Right lobe of liver (tissue), 6 donors: Measurements from ENCODE around the gene SNAP47. TPM values are rescaled to one million over a fixed set of nuclear protein-coding genes. Genes with fewer than 3 reads are reported as not detected.

Source experiments
- ATAC-seq, 4 donors: fragments of 200-7000 bp; cut with Tn5 transposase; one replicate each; pipeline ENCODE4 v1.9.1; 2020; ENCODE audit warnings: mild to moderate bottlenecking in 4 of 4, moderate library complexity in 4 of 4
- DNase-seq, 3 donors: peaks; one replicate each; pipeline ENCODE4 v3.0.0-alpha.2; 2020
- H3K27ac ChIP-seq, 3 donors: fragments of 200-600 bp; one replicate each; pipeline ENCODE4 v1.8.0; 2022
- H3K27me3 ChIP-seq, 2 donors: fragments of 200-600 bp; one replicate each; pipeline ENCODE4 v1.8.0; 2022
- H3K36me3 ChIP-seq, 4 donors: fragments of 200-600 bp; sonication (generic) in 1 of 4; one replicate each; pipeline versions ENCODE4 v1.5.1 to v1.8.0; 2017 to 2022; ENCODE audit warnings: control low read depth in 1 of 4
- H3K4me1 ChIP-seq, 4 donors: fragments of 200-600 bp; sonication (generic) in 1 of 4; one replicate each; pipeline versions ENCODE4 v1.5.1 to v1.8.0; 2017 to 2022; ENCODE audit warnings: control low read depth in 1 of 4
- H3K4me3 ChIP-seq, 3 donors: fragments of 200-600 bp; one replicate each; pipeline ENCODE4 v1.8.0; 2022
- H3K9me3 ChIP-seq, 4 donors: fragments of 200-600 bp; sonication (generic) in 1 of 4; one replicate each; pipeline versions ENCODE4 v1.5.1 to v1.8.0; 2017 to 2022; ENCODE audit warnings: control low read depth in 1 of 4
- POLR2A ChIP-seq: fragments of 450-650 bp; IDR thresholded peaks from one replicate; pipeline ENCODE4 v1.6.1; 2017; ENCODE audit warnings: antibody characterized with exemption, mild to moderate bottlenecking
- WGBS: methylation state at CpG from one replicate; pipeline ENCODE4 v1.1.6; 2018; ENCODE audit warnings: low coverage, low lambda C conversion rate; ENCODE audit not compliant: insufficient coverage; ENCODE audit errors: missing lambda C conversion rate; 5-methylcytosine and 5-hydroxymethylcytosine counted together
- intact Hi-C, 2 donors: fragments of 100-400 bp; cut with DNase I; formaldehyde crosslinking; loops; one replicate each; pipeline versions ENCODE4 v1.11.2 to v1.14.1; 2022
- total RNA-seq, 6 experiments: library from RNA; depleted of rRNA in 2 of 6; stranded (reverse); fragments of >200 nt in 2 of 6; fragmentation: NEBNext Ultra II Directional in 3 of 6; extraction: Animal tissue kit (Norgen Biotek cat#: 25700) in 3 of 6; gene quantifications; one replicate each; pipeline versions ENCODE4 v1.1.0 to v1.2.4, GENCODE V29; 2016 to 2023
- TF ChIP-seq, protein P1 (sequence below), 4 donors: fragments of 200-600 bp in 3 of 4; fragments of 450-650 bp in 1 of 4; IDR thresholded peaks; one replicate each; pipeline versions ENCODE4 v1.5.1 to v1.8.0; 2016 to 2022; ENCODE audit warnings: antibody characterized with exemption in 4 of 4, mild to moderate bottlenecking in 2 of 4
- donor health status: DM: no; HTN: yes; CAD: no.
- donor health status: DM: no; HTN: no; CAD: no.
- donor health status: DM: no; HTN: no; CAD: no.
- donor health status: DM: no; HTN: yes; CAD: no.
- donor health status: DM: no; HTN: yes; CAD: no.

Gene SNAP47
- total RNA-seq, 6 experiments from 2014 or later = 15.2 to 32.5 (median 24.8) TPM

DNA sequence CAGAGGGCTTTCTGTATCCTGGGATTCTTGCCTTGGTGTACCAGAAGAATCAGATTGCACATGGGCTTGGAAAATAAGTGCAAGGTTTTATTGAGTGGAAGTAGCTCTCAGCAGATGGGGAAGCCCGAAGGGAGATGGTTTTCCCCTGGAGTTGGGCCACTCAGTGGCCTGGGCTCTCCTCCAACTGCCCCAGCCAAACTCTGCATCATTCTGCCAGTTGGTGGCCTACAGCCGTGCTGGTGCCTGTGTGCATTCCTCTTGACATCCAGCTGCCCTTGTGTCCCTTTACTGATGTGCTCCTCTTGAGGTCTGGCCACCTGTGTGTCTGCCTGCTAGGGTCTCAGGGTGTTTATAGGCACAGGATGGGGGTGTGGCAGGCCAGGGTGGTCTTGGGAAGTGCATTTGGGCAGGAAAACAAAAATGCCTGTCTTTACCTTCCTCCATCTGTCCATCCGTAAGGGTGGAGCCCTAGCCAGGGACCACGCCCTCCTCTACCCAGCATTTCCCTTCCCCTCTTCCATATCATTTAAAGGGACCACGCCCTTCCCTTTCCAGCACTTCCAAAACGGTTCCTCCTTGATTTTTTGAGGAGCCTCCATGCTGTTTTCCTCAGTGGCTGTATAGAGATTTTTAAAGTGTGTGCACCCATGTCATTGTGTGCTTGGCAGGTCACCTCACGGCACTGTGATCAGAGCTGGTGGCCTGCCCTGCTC lies 18.9 kb downstream of the SNAP47 start:
- H3K36me3 ChIP-seq = peaks cover 0 to 16% (median 0%) of the 10 kb centered on the region in 4 donors
- no peak overlapping the region for H3K4me3 ChIP-seq
- no peak overlapping the region for H3K27ac ChIP-seq
- H3K27me3 ChIP-seq = no peaks in the 10 kb centered on the region
- H3K9me3 ChIP-seq = no peaks in the 10 kb centered on the region
- DNase-seq (no peak), ATAC-seq (peak; percentile 38 to 87 (median 70))
- TF ChIP-seq POLR2A = no peak
- TF ChIP-seq, protein P1, sequence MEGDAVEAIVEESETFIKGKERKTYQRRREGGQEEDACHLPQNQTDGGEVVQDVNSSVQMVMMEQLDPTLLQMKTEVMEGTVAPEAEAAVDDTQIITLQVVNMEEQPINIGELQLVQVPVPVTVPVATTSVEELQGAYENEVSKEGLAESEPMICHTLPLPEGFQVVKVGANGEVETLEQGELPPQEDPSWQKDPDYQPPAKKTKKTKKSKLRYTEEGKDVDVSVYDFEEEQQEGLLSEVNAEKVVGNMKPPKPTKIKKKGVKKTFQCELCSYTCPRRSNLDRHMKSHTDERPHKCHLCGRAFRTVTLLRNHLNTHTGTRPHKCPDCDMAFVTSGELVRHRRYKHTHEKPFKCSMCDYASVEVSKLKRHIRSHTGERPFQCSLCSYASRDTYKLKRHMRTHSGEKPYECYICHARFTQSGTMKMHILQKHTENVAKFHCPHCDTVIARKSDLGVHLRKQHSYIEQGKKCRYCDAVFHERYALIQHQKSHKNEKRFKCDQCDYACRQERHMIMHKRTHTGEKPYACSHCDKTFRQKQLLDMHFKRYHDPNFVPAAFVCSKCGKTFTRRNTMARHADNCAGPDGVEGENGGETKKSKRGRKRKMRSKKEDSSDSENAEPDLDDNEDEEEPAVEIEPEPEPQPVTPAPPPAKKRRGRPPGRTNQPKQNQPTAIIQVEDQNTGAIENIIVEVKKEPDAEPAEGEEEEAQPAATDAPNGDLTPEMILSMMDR (IDR thresholded peaks at IDR 0.05) = no peak
- intact Hi-C loops = no loop called here
- H3K4me1 ChIP-seq = peaks cover 0 to 30% (median 0%) of the 10 kb centered on the region in 4 donors
- 60% methylated on average over 5 of the region's 7 CpGs for WGBS

DNA sequence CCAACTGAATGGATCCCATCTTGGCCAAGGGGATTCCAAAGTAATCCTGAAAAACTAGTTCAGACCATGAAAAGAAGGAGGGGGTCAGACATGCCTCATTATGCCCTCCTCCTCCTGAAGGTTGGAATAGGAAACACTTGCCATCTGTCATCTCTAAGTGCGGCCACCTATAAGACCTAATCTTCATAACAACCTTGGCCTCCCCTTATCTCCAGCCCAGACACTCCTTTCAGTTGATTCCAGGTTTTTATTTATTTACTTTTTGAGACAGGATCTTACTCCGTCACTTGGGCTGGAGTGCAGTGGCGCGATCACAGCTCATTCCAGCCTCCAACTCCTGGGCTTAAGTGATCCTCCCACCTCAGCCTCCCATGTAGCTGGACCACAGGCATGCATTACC lies 19.7 kb downstream of the SNAP47 start:
- intact Hi-C loops = no loop called here

DNA sequence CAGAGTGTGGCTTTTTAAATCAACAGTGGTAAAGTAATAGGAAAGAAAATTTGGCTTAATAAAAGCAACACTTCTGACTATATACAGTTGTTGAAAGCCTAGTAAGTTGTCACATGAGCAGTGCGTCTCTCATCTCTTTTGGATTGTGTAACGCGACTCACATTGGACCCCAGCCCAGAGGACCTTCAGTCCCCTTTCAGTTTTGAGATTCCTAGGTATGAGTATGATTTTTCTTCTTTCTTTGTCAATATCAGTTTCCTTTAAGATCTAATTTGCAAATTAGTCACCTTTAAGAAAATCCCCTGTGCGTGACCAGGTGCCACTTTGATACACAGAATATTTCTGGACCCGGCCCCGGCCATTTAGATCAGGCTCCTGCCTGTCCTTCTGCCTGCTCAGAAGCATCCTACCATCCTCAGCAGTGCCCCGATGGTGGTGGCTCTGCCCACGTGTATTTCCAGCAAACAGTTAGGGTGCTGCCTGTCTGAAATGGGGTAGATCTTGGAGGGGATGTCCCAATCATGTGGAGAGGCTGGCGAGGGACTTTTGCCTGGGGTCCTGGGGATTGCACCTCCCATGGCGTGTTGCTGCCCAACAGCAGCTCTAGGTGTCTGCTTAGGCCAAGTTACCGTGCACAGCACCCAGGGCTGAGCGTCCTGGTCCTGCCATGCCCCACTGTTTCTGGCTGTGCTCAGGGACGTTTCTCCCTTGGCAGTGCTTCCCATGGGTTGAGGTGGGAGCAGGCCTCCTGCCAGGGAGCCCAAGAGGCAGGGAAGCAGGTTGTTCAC lies 21.1 kb downstream of the SNAP47 start:
- ATAC-seq (peak; percentile 33 to 71 (median 44)), DNase-seq (no peak)
- intact Hi-C loops = no loop called here
- peaks cover 0 to 25% (median 3%) of the 10 kb centered on the region in 4 donors for H3K4me1 ChIP-seq
- TF ChIP-seq POLR2A = no peak
- TF ChIP-seq, protein P1 (IDR thresholded peaks at IDR 0.05) = no peak
- H3K36me3 ChIP-seq = peaks cover 0 to 26% (median under 1%) of the 10 kb centered on the region in 4 donors
- no peaks in the 10 kb centered on the region for H3K9me3 ChIP-seq
- H3K27me3 ChIP-seq = no peaks in the 10 kb centered on the region
- H3K27ac ChIP-seq = no peak overlapping the region
- 43% methylated on average over 7 of the region's 13 CpGs for WGBS
- H3K4me3 ChIP-seq = no peak overlapping the region

More for the DNA sequence above, 19.7 kb downstream of the SNAP47 start:
- peaks cover 0 to 23% (median under 1%) of the 10 kb centered on the region in 4 donors for H3K36me3 ChIP-seq
- H3K27ac ChIP-seq = no peak overlapping the region
- no peak for TF ChIP-seq POLR2A
- TF ChIP-seq, protein P1 (IDR thresholded peaks at IDR 0.05) = no peak
- H3K27me3 ChIP-seq = no peaks in the 10 kb centered on the region
- 88% methylated on average over 4 of the region's 4 CpGs for WGBS
- DNase-seq (no peak), ATAC-seq (no peak)
- no peak overlapping the region for H3K4me3 ChIP-seq
- no peaks in the 10 kb centered on the region for H3K9me3 ChIP-seq
- peaks cover 0 to 23% (median 0%) of the 10 kb centered on the region in 4 donors for H3K4me1 ChIP-seq

DNA sequence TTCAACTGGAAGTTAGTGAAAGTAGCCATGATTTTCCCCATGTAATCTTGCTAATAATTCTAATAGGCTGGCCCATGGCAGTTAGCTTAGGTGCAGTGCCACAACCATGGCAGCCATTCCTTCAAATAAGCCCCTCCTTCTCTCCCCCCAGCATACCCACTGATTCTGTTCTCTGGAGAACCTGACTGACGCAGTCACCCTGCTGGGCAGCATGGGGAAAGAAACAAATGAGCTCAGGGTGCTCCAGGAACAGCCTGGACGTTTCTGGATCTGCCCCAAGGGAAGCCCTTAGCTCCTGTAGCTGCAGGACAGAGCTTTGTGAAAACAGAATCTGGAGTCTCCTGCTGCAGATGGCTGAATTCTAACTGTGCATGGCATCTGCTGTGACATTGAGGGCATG lies 22.5 kb downstream of the SNAP47 start:
- 80% methylated on average over 1 of the region's 2 CpGs for WGBS
- no peak overlapping the region for H3K4me3 ChIP-seq
- intact Hi-C loops = no loop called here

More for the DNA sequence above, 22.5 kb downstream of the SNAP47 start:
- DNase-seq (no peak), ATAC-seq (no peak)
- H3K4me1 ChIP-seq = peaks cover 0 to 39% (median 4%) of the 10 kb centered on the region in 4 donors
- TF ChIP-seq, protein P1 (IDR thresholded peaks at IDR 0.05) = no peak
- no peak for TF ChIP-seq POLR2A
- H3K9me3 ChIP-seq = no peaks in the 10 kb centered on the region
- H3K27me3 ChIP-seq = no peaks in the 10 kb centered on the region
- peaks cover 0 to 25% (median under 1%) of the 10 kb centered on the region in 4 donors for H3K36me3 ChIP-seq
- H3K27ac ChIP-seq = no peak overlapping the region
